GM06990 (cell line): ENCODE data around the gene THOC6.
A peak's percentile ranks its signal among the peaks of the same experiment; 100 is the strongest.

Experiments
- DNase-seq: peaks from one replicate; pipeline ENCODE4 v3.0.0-alpha.2; 2011; ENCODE audit not compliant: insufficient read length; ENCODE audit errors: extremely low read depth
- H3K27me3 ChIP-seq: replicated peaks from 2 replicates; pipeline ENCODE4 v1.6.0; 2011; ENCODE audit warnings: low read length; ENCODE audit not compliant: control insufficient read depth, insufficient read depth
- H3K36me3 ChIP-seq: 2 replicates; pipeline ENCODE4 v1.5.1; 2011; ENCODE audit warnings: low read length; ENCODE audit not compliant: control insufficient read depth, insufficient read depth
- H3K4me3 ChIP-seq: replicated peaks from 2 replicates; pipeline ENCODE4 v1.5.1; 2011; ENCODE audit warnings: low read depth, mild to moderate bottlenecking, control low read depth, low read length
- TF ChIP-seq, protein P1 (sequence below): IDR thresholded peaks from 2 replicates; pipeline ENCODE4 v1.5.1; 2011; ENCODE audit warnings: low read length, control low read depth, mild to moderate bottlenecking, inconsistent platforms; ENCODE audit not compliant: insufficient read depth, poor library complexity, severe bottlenecking

The THOC6 gene

DNA sequence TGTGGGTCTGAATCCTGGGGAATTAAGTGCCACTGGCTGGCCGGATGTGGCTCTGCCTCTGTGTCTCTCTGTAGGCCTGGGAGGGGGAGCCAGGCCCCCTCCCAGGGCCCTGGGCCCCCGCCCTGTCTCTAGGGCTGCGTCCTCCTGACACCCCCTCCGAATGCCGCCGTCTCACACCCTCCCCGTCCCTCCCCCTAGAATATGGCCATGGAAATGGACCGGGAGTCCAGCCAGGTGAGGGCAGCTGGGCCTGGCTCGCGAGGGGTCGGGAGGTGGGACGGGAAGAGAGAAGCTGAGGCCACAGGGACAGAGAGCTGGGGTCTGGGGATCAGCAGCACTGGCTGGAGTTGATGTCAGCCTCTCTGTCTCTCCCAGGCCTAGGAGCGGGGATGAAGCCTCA lies 27.5 kb upstream of the THOC6 start:
- TF ChIP-seq, protein P1, sequence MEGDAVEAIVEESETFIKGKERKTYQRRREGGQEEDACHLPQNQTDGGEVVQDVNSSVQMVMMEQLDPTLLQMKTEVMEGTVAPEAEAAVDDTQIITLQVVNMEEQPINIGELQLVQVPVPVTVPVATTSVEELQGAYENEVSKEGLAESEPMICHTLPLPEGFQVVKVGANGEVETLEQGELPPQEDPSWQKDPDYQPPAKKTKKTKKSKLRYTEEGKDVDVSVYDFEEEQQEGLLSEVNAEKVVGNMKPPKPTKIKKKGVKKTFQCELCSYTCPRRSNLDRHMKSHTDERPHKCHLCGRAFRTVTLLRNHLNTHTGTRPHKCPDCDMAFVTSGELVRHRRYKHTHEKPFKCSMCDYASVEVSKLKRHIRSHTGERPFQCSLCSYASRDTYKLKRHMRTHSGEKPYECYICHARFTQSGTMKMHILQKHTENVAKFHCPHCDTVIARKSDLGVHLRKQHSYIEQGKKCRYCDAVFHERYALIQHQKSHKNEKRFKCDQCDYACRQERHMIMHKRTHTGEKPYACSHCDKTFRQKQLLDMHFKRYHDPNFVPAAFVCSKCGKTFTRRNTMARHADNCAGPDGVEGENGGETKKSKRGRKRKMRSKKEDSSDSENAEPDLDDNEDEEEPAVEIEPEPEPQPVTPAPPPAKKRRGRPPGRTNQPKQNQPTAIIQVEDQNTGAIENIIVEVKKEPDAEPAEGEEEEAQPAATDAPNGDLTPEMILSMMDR: no peak
- DNase-seq: no peak
- H3K36me3 ChIP-seq: no peaks in the 10 kb centered on the region
- H3K27me3 ChIP-seq: peaks cover 1% of the 10 kb centered on the region
- H3K4me3 ChIP-seq: no peak overlapping the region

DNA sequence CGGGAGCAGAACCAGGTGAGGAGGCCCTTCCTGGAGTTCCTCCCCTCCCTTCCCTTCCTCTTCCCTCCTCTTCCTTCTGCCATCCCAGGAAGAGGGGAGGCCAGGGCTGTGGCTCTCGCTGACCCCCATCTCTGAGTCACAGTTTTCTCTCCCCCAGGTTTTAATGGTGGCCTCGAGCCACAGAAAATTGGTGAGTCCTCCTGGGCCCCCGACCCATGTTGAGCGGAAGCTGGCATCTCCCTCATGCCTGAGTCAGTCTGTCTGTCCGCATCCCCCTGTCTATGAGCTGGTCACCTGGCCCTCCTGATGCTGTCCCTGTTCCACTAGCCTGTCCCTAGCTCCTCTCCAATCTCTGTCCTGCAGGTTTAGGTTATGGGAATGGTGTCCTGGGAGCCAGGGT lies 23.9 kb upstream of the THOC6 start:
- TF ChIP-seq, protein P1: no peak
- Histone ChIP-seq H3K4me3 (no peak overlapping the region), H3K36me3 (no peaks in the 10 kb centered on the region), H3K27me3 (peaks cover 1% of the 10 kb centered on the region)
- no peak for DNase-seq

DNA sequence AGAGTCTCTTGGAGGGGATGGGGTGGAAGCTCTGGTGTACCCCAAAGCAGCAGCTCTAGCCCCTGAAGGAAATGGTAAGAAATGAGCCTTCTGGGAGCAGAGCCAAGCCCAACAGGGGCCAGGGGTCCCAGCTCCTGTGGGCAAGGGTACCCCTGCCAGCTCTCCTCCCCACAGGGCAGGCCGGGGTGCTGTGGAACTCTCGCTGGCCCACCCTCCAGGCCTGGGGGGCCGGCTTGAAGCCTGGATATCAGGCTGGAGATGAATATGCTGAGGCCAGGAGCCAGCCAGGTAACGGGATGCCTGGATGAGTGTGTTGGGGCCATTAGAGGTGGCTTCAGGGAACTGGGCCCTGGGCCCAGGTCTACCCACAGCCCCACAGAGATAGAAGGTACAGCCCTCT lies 23.3 kb upstream of the THOC6 start:
- Histone ChIP-seq H3K4me3 (no peak overlapping the region), H3K27me3 (peaks cover 1% of the 10 kb centered on the region), H3K36me3 (no peaks in the 10 kb centered on the region)
- DNase-seq: no peak
- TF ChIP-seq, protein P1: no peak

DNA sequence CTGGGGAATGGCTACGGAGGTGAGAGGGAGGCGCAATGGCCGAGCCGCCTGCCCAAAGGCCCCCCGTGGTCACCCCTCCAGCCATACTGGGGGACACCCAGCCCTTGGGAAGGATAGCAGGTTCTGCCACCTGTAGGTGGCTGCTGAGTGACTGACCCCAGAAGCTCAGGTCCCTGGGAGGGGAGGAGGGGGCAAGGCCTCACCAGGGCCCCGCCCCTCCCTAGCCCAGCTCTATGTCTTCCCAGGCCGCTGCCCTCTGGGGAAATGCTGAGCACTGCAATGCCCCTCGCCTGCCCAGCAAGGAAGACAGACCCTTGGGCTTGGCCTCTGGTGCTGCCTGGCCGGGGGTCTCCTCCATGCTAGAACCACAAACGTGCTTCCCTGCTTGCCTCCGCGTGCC lies 22.5 kb upstream of the THOC6 start:
- Histone ChIP-seq H3K4me3 (no peak overlapping the region), H3K27me3 (peaks cover 1% of the 10 kb centered on the region), H3K36me3 (no peaks in the 10 kb centered on the region)
- no peak for DNase-seq
- TF ChIP-seq, protein P1: no peak

DNA sequence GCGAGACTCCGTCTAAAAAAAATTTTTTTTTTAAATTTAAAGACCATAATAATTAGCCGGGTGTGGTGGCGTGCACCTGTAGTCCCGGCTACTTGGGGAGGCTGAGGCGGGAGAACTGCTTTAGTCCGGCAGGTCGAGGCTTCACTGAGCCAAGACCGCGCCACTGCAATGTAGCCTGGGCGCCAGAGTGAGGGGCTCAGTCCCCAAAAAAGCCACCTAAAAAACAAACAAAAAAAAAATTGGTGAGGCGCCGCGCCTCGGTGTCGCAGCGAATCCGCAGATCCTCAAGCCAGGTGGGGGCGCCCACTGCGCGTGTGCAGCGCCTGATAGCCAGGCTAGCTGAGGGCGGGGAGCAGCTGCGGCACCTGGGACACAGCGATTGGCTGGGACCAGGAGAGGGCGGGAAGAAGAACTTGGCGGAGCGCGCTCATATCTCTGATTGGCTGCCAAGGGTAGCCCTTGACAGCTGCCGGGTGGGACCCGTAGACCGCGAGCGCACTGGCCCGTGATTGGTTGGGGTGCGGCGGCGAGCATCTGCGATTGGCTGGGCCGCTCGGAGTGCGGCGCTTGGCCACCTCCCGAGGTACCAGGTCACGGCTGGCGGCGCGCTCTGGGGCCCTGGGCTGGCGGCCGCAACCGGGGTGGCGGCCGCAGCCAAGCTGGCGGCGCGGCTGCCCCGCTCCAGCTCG lies 20.1 kb upstream of the THOC6 start:
- DNase-seq: peak; percentile 98
- H3K4me3 ChIP-seq: no peak overlapping the region
- no peaks in the 10 kb centered on the region; the same call in 1 of the 2 replicates for H3K27me3 ChIP-seq
- no peaks in the 10 kb centered on the region for H3K36me3 ChIP-seq
- TF ChIP-seq, protein P1: peak; percentile 69

DNA sequence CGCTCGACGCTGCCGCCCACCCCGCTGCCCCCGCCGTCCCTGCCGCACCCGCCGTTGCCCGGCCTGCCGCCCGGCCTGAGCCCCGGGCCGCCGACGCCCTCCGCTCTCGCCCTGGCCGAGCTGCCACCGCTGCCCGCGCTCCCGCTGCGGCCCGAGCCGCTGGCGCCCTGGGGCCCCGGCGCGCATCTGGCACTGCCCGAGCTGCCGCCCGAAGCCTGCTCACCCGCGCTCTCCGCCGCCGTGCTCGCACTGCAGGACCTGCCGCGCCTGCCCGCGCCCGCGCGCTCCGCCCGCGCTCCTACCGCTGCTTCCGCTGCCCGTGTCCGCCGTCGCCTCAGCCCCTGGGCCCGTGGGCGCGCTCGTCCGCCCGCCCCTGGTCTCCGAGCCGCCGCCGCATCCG lies 19.5 kb upstream of the THOC6 start:
- Histone ChIP-seq H3K36me3 (no peaks in the 10 kb centered on the region), H3K27me3 (no peaks in the 10 kb centered on the region; the same call in 1 of the 2 replicates), H3K4me3 (no peak overlapping the region; the same call in 1 of the 2 replicates)
- TF ChIP-seq, protein P1: no peak
- no peak for DNase-seq
